ENCODE measurements around the gene SSBP3. TPM values are rescaled to one million over a fixed set of nuclear protein-coding genes. Genes with fewer than 3 reads are reported as not detected.

SSBP3 gene
- total RNA-seq, 4 donors from 2014 or later: 32.0 to 70.2 (median 60.3) TPM

DNA sequence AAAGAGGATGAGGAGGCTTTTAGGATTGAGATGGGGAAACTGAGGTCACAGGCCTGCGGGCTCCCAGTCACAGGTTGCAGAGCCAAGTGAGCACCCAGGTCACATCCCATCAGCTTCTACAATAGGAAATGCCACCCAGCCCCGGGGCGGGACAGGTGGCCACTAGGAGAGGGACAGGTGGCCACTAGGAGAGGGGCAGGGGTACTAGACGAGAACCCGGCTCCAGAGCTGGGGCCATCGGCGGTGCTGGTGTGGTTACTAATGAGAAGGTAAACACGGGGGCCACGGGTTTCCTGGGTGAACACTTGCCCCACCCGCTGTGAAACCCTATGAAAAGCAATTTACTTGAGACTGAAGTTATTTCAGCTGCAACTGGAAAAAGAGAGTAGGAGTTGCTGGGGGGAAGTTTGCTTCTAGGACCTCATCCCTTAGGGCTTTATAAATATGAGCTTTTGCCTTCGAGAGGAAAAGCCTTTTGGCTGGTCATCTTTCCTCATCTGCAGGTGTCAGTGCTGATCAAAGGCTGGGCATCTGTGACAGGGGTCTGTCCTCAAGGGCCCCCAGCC, 153.7 kb downstream of the SSBP3 start:
- peaks cover 0 to 63% (median 11%) of the 10 kb centered on the region in 4 donors for H3K4me1 ChIP-seq
- no peak for DNase-seq (ENCODE audit: low spot score in 2 of 2)
- H3K36me3 ChIP-seq: peaks cover 0 to 27% (median 0%) of the 10 kb centered on the region in 3 donors
- TF ChIP-seq POLR2A (IDR thresholded peaks at IDR 0.05): no peak
- no peak for TF ChIP-seq EP300 (IDR thresholded peaks at IDR 0.05)
- TF ChIP-seq, protein P1, sequence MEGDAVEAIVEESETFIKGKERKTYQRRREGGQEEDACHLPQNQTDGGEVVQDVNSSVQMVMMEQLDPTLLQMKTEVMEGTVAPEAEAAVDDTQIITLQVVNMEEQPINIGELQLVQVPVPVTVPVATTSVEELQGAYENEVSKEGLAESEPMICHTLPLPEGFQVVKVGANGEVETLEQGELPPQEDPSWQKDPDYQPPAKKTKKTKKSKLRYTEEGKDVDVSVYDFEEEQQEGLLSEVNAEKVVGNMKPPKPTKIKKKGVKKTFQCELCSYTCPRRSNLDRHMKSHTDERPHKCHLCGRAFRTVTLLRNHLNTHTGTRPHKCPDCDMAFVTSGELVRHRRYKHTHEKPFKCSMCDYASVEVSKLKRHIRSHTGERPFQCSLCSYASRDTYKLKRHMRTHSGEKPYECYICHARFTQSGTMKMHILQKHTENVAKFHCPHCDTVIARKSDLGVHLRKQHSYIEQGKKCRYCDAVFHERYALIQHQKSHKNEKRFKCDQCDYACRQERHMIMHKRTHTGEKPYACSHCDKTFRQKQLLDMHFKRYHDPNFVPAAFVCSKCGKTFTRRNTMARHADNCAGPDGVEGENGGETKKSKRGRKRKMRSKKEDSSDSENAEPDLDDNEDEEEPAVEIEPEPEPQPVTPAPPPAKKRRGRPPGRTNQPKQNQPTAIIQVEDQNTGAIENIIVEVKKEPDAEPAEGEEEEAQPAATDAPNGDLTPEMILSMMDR (IDR thresholded peaks at IDR 0.05): no peak
- no peaks in the 10 kb centered on the region for H3K9me3 ChIP-seq
- WGBS, 2 donors: 69 to 82% methylated on average over 11 of the region's 11 CpGs
- no peak overlapping the region for H3K4me3 ChIP-seq
- no peaks in the 10 kb centered on the region for H3K27me3 ChIP-seq
- peak overlapping the region in 3 of 4 donors; percentile 13 to 79 (median 19) for H3K27ac ChIP-seq

DNA sequence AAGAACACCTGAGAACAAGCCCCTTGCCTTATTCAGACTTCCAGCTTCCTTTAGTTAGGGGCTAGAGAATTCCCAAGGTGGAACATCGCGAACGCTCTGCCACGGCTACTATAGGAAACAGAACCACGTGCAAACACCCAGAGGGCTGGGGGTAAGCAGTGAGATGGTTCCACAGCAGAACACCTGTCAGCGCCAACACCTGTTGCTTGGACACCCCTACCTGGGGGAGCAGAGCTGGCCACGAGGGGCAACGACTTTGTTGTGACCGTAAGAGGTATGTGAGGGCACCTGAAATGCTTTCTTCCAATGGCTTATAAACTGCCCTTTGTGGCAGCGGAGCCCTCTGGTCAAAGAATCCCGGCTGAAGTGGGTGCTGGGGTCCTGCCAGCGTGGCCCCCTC, 155.5 kb downstream of the SSBP3 start:
- H3K27me3 ChIP-seq: no peaks in the 10 kb centered on the region
- peak overlapping the region in 2 of 4 donors; percentile 79 to 80 for H3K27ac ChIP-seq
- peaks cover 0 to 66% (median 11%) of the 10 kb centered on the region in 4 donors for H3K4me1 ChIP-seq
- WGBS, 2 donors: 75 to 80% methylated on average over 12 of the region's 12 CpGs
- TF ChIP-seq, protein P1 (IDR thresholded peaks at IDR 0.05): no peak
- no peak for TF ChIP-seq POLR2A (IDR thresholded peaks at IDR 0.05)
- no peak for TF ChIP-seq EP300 (IDR thresholded peaks at IDR 0.05)
- no peak for DNase-seq (ENCODE audit: low spot score in 2 of 2)
- no peaks in the 10 kb centered on the region for H3K9me3 ChIP-seq
- no peak overlapping the region for H3K4me3 ChIP-seq
- peaks cover 0 to 40% (median 0%) of the 10 kb centered on the region in 3 donors for H3K36me3 ChIP-seq

DNA sequence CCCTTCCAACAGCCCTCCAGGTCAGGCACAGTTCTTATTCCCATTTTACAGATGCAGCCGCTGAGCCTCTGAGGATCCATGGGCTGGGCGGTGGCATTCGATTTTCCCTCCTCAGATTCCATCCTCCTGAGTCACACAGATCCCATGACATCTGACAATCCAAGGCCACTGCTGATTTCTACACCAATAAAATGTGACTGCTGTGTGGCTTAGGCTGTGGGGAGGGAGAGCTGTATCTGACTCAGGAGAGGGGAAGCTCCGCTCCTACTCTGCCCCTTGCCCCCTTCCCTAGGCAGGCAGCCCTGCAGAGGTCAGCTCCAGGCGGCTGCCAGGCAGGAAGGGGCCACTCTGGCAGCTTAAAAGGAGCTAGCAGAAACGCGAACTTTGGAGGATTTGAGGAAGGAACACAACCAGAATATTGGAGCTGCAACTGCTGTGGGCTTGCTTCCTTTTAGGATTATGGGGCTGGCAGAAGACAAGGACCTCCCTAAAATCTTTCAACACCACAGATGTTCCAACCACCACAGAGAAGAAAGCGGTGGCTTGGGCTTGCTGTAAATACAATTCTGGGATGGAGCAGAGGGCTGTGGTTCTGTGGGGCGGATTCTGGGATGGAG, 156.3 kb downstream of the SSBP3 start:
- Histone ChIP-seq H3K9me3 (no peaks in the 10 kb centered on the region), H3K4me1 (peaks cover 0 to 63% (median 15%) of the 10 kb centered on the region in 4 donors), H3K27ac (peak overlapping the region in 3 of 4 donors; percentile 55 to 80 (median 79)), H3K27me3 (no peaks in the 10 kb centered on the region), H3K36me3 (peaks cover 0 to 44% (median 0%) of the 10 kb centered on the region in 3 donors), H3K4me3 (no peak overlapping the region)
- 46 to 51% methylated on average over 9 of the region's 9 CpGs for WGBS, 2 donors
- DNase-seq (ENCODE audit: low spot score in 2 of 2): peak; percentile 31 to 60
- TF ChIP-seq, protein P1 (IDR thresholded peaks at IDR 0.05): no peak
- peak in 1 of 2 donors; percentile 53 for TF ChIP-seq EP300 (IDR thresholded peaks at IDR 0.05)
- no peak for TF ChIP-seq POLR2A (IDR thresholded peaks at IDR 0.05)

DNA sequence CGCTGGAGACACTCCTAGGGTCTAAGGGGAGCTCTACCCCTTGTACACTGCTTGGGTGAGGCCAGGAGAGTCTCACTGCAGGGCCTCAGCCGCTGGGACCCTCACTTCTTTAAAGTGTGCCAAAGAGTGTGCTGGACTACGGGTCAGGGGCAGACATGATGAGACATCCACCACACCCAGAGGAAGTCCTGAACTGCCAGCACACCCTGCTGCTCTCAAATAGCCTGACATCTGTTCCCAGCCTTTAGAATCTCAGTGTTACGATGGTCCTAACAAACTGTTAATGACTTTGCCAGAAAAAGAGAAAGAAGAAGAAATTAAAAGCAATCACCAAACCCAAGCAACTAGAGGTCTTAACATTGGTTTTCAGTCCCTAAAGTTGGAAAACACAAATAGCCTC, 157.2 kb downstream of the SSBP3 start:
- H3K9me3 ChIP-seq: no peaks in the 10 kb centered on the region
- no peaks in the 10 kb centered on the region for H3K27me3 ChIP-seq
- TF ChIP-seq POLR2A (IDR thresholded peaks at IDR 0.05): no peak
- TF ChIP-seq, protein P1 (IDR thresholded peaks at IDR 0.05): no peak
- TF ChIP-seq EP300 (IDR thresholded peaks at IDR 0.05): no peak
- DNase-seq (ENCODE audit: low spot score in 2 of 2): no peak
- 61 to 70% methylated on average over 4 of the region's 4 CpGs for WGBS, 2 donors
- H3K27ac ChIP-seq: peak overlapping the region in 2 of 4 donors; percentile 57 to 79
- H3K4me3 ChIP-seq: no peak overlapping the region
- H3K36me3 ChIP-seq: peaks cover 0 to 44% (median 0%) of the 10 kb centered on the region in 3 donors
- H3K4me1 ChIP-seq: peaks cover 0 to 55% (median 15%) of the 10 kb centered on the region in 4 donors

- no peaks in the 10 kb centered on the region for H3K9me3 ChIP-seq
- TF ChIP-seq, protein P1 (IDR thresholded peaks at IDR 0.05): no peak
- H3K27me3 ChIP-seq: no peaks in the 10 kb centered on the region
- H3K36me3 ChIP-seq: peaks cover 0 to 52% (median 0%) of the 10 kb centered on the region in 3 donors
- H3K4me3 ChIP-seq: no peak overlapping the region
- H3K27ac ChIP-seq: peak overlapping the region in 2 of 4 donors; percentile 57 to 79
- DNase-seq (ENCODE audit: low spot score in 2 of 2): no peak
- 74 to 85% methylated on average over 8 to 10 of the region's 11 CpGs for WGBS, 2 donors
- peaks cover 0 to 46% (median 15%) of the 10 kb centered on the region in 4 donors for H3K4me1 ChIP-seq
Observed at GRCh38 chr1:54247863-54248515, 158.2 kb downstream of the SSBP3 start.

All from tibial nerve (tissue), 4 donors.